K562 (cell line): ENCODE data around the gene PPM1N. TPM values are rescaled to one million over a fixed set of nuclear protein-coding genes. Genes with fewer than 3 reads are reported as not detected.

Experiments used
- CREBBP ChIP-seq: IDR thresholded peaks from one replicate; pipeline ENCODE4 v1.6.1; 2012; ENCODE audit warnings: low read depth, mild to moderate bottlenecking, control low read depth, inconsistent platforms, low read length
- FOXP4 ChIP-seq: sonication (generic); formaldehyde crosslinking; IDR thresholded peaks from 2 replicates; pipeline ENCODE4 v1.8.0; 2022; ENCODE audit warnings: mild to moderate bottlenecking, missing genetic modification reagents, borderline replicate concordance
- L3MBTL2 ChIP-seq: fragments of 450-650 bp; IDR thresholded peaks from 2 replicates; pipeline ENCODE4 v1.6.1; 2016; ENCODE audit warnings: mild to moderate bottlenecking, moderate library complexity
- LCOR ChIP-seq: sonication (generic); formaldehyde crosslinking; IDR thresholded peaks from 2 replicates; pipeline ENCODE4 v1.8.0; 2022; ENCODE audit warnings: mild to moderate bottlenecking, missing genetic modification reagents
- MCM5 ChIP-seq: fragments of 450-650 bp; IDR thresholded peaks from 2 replicates; pipeline ENCODE4 v1.6.1; 2016; ENCODE audit warnings: low read depth
- OTX1 ChIP-seq: fragments of 450-650 bp; formaldehyde crosslinking; IDR thresholded peaks from 2 replicates; pipeline ENCODE4 v1.4.0; 2022; ENCODE audit warnings: mild to moderate bottlenecking
- PCBP1 ChIP-seq: fragments of 200-400 bp; formaldehyde crosslinking; IDR thresholded peaks from 2 replicates; pipeline ENCODE4 v1.6.1; 2018; ENCODE audit warnings: mild to moderate bottlenecking, low read depth, low read length; ENCODE audit not compliant: poor library complexity, severe bottlenecking
- TEAD4 ChIP-seq, 2 experiments: sonication (generic) in 1 of 2; formaldehyde crosslinking in 1 of 2; IDR thresholded peaks; 2 replicates each; pipeline versions ENCODE4 v1.6.1 to v1.8.0; 2012 to 2022; ENCODE audit warnings: borderline replicate concordance in 1 of 2, inconsistent platforms in 1 of 2, low read length in 1 of 2, mild to moderate bottlenecking in 1 of 2, missing genetic modification reagents in 1 of 2
- ZBED1 ChIP-seq: IDR thresholded peaks from 2 replicates; pipeline ENCODE4 v1.6.1; 2014
- ZBTB9 ChIP-seq: fragments of 450-650 bp; formaldehyde crosslinking; IDR thresholded peaks from 2 replicates; pipeline ENCODE4 v1.4.0; 2020; ENCODE audit warnings: mild to moderate bottlenecking, moderate library complexity
- polyA plus RNA-seq, 8 experiments: library from polyadenylated mRNA; depleted of rRNA in 4 of 8; stranded (reverse) in 5 of 8; unstranded in 3 of 8; fragments of >200 nt; fragmentation: Nextera tagmentation in 2 of 8; fragmentation: Illumina TruSeq in 1 of 8; extraction: Ambion mirVana in 2 of 8; extraction: Trizol in 1 of 8; gene quantifications; 2 replicates each; pipeline versions ENCODE4 v1.2.1 to v1.2.3, GENCODE V29; 2011 to 2014; ENCODE audit warnings: inconsistent platforms in 1 of 8, missing spikeins in 1 of 8
- total RNA-seq, 7 experiments: library from RNA; depleted of rRNA in 6 of 7; stranded (reverse); fragments of >200 nt in 6 of 7; fragmentation: Illumina TruSeq in 2 of 7; extraction: Trizol in 2 of 7; gene quantifications; 2 replicates each; pipeline versions ENCODE4 v1.2.1 to v1.2.3, GENCODE V29; 2011 to 2021; ENCODE audit warnings: low replicate concordance in 1 of 7
- TF ChIP-seq, protein P1 (sequence below): fragments of 250-450 bp; sonication (Bioruptor Pico); IDR thresholded peaks from 2 replicates; pipeline ENCODE4 v1.5.0; 2021; ENCODE audit warnings: mild to moderate bottlenecking, borderline replicate concordance
- TF ChIP-seq, protein P2 (sequence below): fragments of 450-650 bp; IDR thresholded peaks from 2 replicates; pipeline ENCODE4 v1.6.1; 2016
- TF ChIP-seq, protein P3 (sequence below): fragments of 250-450 bp; sonication (Bioruptor Pico); IDR thresholded peaks from 2 replicates; pipeline ENCODE4 v1.4.0; 2020

Gene PPM1N
- total and polyA plus RNA-seq, 9 of the 15 experiments (the other 6 are each of a cell fraction or from before 2014, with no cell fraction given) = 4.5 to 15.6 (median 8.7) TPM

DNA sequence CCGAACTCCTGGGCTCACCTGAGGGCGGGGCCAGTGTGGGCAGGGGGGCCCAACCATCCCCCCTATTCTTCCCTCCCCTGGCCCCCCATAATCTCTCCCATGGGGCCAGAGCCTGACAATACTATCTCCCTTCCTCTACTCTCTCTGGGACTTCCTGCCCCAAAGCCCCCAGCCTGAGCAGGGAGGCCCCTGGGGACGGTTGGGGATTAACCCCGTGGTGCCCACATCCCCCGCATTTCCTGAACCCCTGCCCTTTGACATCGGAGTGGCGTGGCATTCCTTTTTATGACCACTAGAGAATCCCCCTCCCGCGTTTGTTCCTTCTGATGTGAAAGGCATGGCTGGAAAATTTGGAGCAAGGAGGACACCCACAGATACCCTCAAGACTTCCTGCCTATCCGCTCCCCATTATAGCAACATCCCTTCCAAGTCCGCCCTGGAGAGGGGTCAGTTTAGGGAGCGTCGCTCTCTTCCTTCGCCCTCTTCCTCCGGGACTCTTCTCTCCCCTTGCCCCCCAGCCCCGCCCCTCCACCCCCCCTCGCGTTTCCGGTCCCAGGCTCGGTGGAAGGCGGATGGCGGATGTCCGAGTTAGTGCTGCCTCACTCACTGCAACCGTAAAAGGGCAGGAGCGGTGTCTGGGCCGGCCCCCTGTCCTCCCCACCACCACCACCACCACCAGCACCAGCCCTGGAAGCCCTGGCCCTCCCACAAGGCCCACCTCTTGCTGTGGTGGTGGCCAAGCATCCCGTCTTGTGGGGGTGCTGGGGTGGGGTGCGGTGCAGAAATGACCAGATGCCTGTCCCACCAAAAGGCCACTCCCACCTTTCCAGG, 10.8 kb downstream of the PPM1N start (continued):
- TF ChIP-seq TEAD4 (IDR thresholded peaks at IDR 0.05; ENCODE audit: low read length) = no peak
- TF ChIP-seq TEAD4 (CRISPR knock-in tag; IDR thresholded peaks at IDR 0.05; ENCODE audit: borderline replicate concordance) = no peak
- TF ChIP-seq CREBBP = no peak
- TF ChIP-seq, protein P1, sequence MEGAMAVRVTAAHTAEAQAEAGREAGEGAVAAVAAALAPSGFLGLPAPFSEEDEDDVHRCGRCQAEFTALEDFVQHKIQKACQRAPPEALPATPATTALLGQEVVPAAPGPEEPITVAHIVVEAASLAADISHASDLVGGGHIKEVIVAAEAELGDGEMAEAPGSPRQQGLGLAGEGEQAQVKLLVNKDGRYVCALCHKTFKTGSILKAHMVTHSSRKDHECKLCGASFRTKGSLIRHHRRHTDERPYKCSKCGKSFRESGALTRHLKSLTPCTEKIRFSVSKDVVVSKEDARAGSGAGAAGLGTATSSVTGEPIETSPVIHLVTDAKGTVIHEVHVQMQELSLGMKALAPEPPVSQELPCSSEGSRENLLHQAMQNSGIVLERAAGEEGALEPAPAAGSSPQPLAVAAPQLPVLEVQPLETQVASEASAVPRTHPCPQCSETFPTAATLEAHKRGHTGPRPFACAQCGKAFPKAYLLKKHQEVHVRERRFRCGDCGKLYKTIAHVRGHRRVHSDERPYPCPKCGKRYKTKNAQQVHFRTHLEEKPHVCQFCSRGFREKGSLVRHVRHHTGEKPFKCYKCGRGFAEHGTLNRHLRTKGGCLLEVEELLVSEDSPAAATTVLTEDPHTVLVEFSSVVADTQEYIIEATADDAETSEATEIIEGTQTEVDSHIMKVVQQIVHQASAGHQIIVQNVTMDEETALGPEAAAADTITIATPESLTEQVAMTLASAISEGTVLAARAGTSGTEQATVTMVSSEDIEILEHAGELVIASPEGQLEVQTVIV (CRISPR knock-in tag) = no peak
- 0 out of 2 replicates have a peak, but pooled peaks have one; percentile 34 for TF ChIP-seq ZBTB9 (CRISPR knock-in tag)
- no peak for TF ChIP-seq L3MBTL2
- TF ChIP-seq FOXP4 = no peak
- TF ChIP-seq, protein P2, sequence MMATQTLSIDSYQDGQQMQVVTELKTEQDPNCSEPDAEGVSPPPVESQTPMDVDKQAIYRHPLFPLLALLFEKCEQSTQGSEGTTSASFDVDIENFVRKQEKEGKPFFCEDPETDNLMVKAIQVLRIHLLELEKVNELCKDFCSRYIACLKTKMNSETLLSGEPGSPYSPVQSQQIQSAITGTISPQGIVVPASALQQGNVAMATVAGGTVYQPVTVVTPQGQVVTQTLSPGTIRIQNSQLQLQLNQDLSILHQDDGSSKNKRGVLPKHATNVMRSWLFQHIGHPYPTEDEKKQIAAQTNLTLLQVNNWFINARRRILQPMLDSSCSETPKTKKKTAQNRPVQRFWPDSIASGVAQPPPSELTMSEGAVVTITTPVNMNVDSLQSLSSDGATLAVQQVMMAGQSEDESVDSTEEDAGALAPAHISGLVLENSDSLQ = peak; percentile 33; the same call in 1 of the 2 replicates
- TF ChIP-seq, protein P3, sequence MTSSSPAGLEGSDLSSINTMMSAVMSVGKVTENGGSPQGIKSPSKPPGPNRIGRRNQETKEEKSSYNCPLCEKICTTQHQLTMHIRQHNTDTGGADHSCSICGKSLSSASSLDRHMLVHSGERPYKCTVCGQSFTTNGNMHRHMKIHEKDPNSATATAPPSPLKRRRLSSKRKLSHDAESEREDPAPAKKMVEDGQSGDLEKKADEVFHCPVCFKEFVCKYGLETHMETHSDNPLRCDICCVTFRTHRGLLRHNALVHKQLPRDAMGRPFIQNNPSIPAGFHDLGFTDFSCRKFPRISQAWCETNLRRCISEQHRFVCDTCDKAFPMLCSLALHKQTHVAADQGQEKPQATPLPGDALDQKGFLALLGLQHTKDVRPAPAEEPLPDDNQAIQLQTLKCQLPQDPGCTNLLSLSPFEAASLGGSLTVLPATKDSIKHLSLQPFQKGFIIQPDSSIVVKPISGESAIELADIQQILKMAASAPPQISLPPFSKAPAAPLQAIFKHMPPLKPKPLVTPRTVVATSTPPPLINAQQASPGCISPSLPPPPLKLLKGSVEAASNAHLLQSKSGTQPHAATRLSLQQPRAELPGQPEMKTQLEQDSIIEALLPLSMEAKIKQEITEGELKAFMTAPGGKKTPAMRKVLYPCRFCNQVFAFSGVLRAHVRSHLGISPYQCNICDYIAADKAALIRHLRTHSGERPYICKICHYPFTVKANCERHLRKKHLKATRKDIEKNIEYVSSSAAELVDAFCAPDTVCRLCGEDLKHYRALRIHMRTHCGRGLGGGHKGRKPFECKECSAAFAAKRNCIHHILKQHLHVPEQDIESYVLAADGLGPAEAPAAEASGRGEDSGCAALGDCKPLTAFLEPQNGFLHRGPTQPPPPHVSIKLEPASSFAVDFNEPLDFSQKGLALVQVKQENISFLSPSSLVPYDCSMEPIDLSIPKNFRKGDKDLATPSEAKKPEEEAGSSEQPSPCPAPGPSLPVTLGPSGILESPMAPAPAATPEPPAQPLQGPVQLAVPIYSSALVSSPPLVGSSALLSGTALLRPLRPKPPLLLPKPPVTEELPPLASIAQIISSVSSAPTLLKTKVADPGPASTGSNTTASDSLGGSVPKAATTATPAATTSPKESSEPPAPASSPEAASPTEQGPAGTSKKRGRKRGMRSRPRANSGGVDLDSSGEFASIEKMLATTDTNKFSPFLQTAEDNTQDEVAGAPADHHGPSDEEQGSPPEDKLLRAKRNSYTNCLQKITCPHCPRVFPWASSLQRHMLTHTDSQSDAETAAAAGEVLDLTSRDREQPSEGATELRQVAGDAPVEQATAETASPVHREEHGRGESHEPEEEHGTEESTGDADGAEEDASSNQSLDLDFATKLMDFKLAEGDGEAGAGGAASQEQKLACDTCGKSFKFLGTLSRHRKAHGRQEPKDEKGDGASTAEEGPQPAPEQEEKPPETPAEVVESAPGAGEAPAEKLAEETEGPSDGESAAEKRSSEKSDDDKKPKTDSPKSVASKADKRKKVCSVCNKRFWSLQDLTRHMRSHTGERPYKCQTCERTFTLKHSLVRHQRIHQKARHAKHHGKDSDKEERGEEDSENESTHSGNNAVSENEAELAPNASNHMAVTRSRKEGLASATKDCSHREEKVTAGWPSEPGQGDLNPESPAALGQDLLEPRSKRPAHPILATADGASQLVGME (CRISPR knock-in tag) = no peak
- TF ChIP-seq OTX1 (CRISPR knock-in tag) = no peak
- no peak for TF ChIP-seq MCM5
- TF ChIP-seq LCOR = peak; percentile 57
- TF ChIP-seq ZBED1 = no peak
- no peak for TF ChIP-seq PCBP1
